ENCODE measurements around the gene DYNC1LI1.

Gene DYNC1LI1

DNA sequence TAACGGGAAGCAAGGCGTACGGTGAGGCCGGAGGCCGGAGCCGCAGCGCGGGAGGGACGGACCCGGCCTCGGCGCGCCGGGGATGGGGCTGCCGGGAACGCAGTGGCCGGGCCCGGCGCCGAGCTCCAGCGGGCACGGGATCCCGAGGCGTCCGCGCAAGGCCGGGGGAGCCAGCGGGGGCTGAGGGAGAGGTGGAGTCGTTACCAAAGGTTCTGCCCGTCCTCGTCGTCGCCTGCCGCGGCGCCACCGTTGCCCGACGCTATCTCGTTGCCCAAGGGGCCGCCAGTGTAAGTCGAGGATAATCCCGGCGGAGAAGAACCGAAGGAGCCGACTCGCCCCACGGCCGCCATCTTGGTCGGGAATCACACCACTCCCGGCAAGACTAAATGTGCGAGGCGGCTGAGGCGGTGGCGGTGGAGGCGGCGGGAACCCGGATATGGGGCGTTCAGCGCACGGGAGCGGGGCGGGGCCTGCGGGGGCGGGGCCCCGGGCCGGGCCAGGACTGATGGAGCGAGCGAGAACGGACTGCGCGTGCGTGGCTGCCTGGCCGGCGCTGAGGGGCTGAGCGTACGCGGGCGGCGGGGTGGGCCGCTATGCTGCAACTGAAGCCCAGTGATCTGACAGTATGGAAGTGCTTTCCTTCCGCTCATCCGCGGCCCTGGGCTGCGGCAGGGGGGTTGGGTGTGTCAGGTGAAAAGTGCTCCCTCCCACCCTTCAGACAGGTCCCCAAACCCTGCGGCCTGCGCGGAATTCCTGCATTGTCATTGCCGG is at the start of gene DYNC1LI1:
TSS of gene DYNC1LI1 (minus strand) at position 438 of the 771 bp plus-strand sequence. CDS start at position 350, 88 bp downstream.
- DNase-seq: peak; percentile 77 to 91

DNA sequence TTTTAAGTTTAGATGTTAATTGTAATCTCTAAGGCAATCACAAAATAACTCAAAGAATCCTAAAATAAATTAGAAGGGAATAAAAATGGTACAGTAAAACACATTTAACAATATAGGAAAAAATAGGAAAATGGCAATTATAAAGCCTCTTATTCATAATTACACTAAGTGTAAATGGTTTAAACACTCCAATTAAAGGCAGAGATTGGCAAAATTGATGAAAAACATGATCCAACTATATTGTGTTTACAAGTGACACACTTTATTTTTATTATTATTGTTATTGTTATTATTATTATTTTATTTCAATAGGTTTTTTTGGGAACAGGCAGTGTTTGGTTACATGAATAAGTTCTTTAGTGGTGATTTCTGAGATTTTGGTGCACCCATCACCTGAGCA is 48.7 kb upstream of the DYNC1LI1 start:
- no peak for DNase-seq

DNA sequence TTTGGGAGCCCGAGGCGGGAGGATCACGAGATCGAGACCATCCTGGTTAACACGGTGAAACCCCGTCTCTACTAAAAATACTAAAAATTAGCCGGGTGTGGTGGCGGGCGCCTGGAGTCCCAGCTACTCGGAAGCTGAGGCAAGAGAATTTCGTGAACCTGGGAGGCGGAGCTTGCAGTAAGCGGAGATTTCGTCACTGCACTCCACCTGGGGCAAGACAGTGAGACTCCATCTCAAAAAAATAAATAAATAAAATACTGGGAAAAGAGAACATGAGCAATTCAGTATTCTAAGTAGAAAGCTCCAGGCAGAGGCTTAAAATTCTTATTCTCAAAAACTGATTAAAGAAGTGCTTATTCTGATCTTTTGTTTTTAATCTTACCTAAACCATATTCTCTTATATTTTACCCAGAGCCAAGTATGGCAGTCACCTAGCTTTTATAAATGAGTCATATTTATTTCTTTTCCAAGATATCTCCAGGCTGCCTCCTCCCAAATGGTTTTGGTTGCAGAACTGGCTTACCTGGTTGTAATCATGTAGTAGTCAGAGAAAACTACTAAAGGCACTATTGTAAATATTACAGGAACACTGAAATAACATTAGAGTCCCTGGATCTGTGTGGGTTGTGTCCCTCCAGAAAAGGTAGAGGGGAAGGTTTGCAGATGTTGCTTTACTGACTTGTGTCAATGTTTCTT is 45.8 kb upstream of the DYNC1LI1 start:
- no peak for DNase-seq

DNA sequence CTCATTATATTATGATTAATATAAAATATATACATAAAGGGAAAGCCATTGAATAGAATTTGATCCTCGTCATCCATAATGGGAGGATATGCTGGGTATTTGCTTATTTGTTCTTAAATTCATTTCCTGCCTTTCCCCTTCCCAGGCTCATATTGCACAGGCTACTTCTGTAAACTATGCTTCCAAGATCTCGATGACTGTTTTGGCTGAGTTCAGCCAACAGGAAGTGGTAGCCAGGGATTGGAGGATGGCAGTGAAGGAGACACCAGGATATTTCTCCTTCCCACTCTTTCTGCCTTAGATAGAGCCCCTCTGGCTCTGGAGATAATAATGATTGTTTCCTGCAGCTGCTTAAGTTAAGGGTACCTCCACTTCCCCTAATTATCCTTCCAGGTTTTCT is 44.3 kb upstream of the DYNC1LI1 start:
- no peak for DNase-seq

DNA sequence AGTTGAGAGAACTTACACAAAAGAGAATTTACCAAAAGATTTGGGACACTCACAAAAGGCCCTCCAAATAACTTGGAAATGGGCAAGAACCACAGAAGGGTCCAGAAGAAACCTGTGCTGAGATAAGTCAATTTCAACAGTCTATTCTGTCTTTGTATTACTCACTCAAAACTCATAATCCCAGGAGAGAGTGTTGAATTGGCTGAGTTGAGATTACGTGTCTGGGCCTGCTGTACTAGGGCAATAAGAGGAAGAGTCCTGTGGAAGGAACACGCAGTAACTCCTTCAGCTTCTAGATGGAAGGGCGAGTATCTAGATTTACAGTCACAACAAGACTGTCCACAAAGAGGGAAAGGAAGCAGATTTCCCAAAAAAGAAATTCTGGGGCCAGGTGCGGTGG is 42.5 kb upstream of the DYNC1LI1 start:
- DNase-seq: no peak

DNA sequence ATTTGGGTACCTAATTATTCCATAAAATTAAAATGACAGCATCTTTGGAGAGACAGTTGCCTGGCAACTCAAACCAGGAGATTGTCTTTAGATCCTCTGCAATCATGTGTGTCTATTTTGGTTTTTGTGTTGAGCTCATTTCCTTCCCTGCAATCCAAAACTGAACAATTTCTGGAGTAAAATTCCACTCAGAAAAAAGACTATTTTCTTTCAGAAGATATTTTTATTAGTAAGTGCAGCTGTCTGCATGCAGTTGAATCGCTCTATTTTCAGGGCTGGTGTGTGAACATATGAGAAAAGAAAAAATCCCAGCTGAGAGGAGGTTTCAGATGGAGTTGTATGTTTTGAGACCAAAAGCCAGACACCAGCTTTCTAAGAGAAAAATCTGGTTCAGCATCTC is 41.9 kb upstream of the DYNC1LI1 start:
- DNase-seq: no peak

DNA sequence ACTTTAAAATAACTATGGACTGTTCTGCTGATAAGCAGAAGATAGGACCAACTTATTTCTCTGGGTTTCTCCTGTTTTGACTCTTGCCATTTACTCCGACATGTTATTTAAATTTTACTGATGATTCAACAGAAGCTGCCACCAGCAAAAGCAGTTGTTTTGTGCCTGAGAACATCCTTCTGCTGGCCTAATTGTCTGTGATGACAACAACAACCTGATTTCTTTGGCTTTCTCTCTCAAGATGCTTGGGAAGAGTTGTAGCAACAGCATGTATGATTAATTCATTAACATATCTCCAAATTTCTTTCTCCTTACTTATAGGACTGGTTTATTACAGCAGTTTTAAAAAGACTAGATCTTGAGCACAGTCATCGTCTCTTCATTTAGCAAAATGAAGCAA is 36.9 kb upstream of the DYNC1LI1 start:
- no peak for DNase-seq

DNA sequence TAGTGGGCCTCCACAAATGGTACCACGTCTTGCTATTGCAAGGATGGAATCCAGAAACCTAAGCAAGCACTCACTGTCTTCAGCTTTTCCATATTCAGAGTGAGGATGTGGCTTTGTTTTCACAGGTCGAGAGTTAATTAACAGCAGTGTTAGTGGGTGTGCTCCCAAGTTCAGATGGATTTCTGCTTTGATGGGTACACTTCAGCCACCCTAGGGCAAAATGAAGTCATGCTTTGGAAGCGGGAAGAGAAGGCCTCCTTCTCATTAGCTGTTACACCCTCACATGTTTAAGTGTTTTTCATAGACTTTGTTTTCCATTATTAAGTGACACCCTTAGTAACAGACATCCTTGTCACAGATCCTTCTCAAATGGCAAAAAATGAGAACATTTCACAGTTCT is 36.3 kb upstream of the DYNC1LI1 start:
- DNase-seq: no peak

DNA sequence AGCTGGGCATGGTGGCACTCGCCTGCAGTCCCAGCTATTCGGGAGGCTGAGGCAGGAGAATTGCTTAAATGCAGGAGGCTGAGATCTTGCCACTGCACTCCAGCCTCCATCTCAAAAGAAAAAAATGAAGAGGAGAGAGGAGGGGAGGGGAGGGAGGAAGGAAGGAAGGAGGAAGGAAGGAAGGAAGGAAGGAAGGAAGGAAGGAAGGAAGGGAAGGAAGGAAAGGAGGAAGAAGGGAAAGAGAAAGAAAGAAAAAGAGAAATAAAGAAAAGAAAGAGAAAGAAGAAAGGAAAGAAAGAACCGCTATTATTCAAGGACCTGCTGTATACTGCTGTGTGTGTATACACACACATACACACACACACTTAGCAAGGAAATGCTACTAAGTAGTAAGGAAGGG is 35.6 kb upstream of the DYNC1LI1 start:
- DNase-seq: no peak

DNA sequence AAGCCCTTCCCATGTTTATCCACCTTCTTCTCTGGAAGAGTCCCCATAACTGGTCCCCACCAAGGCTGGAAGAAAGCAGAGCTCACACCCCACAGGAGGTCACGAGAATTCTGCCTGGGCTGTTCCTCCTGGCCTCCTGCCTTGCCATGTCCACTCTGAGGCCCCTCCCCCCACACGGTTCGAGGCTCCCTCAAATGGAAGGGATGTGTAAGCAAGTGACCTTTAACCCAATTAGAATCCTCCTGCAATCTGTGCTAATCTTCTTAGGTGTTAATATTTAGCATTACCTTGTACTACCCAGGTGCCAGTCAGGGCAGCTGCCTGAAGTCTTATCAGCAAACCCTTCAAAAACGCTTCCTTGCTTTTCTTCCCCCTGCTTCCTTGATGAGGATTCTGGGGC is 32.4 kb upstream of the DYNC1LI1 start:
- no peak for DNase-seq

DNA sequence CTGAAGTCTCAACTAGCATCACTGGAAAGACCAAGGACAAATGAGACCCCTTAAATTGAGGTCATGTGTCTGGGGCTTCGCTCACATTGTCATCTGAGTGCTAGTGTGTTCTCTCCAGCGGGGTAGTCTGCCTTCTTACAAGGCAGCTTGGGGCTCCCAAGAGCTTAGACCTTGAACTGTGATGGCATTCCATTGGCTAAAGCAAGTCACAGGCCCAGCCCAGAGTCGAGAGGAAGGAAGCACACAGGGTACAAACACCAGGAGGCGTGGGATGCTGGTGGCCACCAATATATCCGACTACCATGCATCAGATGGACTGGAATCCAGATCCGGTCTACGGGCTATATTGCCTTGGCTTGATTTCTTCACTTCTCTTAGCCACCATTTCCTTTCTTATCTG is 31.5 kb upstream of the DYNC1LI1 start:
- no peak for DNase-seq

DNA sequence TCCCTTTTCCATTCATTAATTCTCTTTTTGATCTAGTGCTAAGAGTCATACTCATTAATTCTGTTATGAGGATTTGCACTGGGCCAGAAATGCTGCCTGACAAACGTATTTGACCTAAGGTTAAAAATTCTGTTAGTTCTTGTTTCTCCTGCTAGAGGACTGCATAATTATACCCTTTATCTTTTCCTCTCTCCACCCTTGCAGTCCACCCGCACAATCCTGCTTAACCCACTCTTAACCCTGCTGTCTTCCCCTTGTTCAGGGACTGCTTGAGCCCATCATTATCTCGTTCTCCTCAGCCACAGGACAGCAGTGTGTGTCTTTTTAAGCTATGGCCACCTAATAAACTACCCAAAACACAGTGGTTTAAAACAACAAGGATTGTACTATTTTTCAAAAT is 31.1 kb upstream of the DYNC1LI1 start:
- DNase-seq: no peak

DNA sequence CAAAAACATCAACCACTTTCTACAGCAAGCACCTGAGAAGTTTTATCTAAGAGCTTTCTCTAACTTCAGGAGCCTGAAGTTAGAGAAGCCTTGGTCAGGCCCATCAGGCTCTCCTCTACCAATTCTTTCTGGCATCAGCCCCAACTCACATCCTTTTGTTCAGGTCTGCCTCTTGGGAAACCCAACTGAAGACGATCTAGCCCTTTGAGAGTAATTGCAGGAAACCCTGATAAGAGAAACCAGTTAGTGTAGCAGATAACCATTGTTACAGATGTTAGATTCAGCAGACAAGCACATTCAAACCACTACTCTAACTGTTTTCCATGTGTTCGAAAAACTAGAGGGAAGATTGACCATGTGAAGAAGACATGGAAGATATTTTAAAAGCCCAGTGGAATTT is 27.0 kb upstream of the DYNC1LI1 start:
- no peak for DNase-seq

DNA sequence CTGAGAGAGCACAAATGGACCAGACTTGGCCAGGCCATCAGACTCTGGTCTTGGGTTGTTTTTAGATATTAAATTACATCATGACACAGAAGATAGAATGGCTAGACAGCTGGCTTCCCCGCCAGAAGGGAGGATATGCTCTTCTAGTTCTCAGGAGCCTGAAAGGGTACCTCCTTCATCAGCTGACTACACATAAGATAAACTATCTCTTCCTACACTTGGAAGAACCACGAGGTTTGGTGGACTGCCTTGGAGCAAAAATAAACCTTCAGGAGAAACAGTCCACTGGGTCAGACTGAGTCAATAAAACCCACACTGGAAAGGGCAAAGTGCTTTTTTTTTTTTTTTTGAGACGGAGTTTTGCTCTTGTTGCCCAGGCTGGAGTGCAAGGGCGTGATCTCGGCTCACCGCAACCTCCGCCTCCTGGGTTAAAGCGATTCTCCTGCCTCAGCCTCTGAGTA is 26.3 kb upstream of the DYNC1LI1 start:
- peak; percentile 3 to 61 for DNase-seq

DNA sequence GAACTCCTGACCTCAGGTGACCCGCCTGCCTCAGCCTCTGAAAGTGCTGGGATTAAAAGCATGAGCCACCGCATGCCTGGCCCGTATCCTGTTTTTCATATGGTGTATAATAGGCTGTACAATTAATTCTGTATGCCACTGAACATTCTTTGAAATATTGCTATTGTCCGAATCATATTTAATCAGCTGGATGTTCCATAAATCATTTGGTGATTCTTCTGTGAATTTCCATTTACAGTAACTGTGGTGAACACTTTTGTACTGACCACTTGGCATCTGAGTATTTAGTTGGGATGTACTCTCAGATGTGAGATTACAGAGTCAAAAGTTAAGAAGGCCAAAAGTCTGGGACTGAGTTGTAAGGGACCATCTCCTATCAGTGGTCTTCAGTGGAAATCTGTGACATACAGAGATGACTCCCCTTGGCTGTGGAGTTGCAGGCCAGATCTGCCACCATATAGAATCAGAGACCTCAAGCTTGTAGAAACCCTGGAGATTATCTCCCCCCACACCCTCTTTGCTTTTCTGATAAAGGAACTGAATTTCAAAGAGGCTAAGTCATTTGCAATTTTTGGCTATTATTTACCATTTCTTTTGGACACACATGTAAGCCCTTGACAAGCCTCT is 25.7 kb upstream of the DYNC1LI1 start:
- DNase-seq: no peak

DNA sequence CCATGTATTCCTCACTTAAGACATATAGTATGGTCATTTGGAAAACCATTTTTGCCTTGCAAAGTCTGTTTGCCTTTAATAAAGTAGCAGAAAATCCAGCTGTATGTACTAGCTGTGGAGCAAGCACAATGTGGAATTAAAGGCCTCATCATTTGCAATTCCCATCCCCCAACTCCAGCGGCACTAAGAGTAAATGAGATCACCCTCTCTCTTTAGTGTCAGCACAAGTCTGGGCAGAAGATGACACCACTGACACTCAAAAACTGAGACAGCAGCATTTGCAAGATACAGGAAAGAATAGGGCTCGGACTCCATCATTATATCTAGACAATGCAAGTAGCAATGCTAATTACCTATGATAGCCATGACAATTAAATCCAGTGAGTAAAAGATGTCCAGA is 24.7 kb upstream of the DYNC1LI1 start:
- no peak for DNase-seq

DNA sequence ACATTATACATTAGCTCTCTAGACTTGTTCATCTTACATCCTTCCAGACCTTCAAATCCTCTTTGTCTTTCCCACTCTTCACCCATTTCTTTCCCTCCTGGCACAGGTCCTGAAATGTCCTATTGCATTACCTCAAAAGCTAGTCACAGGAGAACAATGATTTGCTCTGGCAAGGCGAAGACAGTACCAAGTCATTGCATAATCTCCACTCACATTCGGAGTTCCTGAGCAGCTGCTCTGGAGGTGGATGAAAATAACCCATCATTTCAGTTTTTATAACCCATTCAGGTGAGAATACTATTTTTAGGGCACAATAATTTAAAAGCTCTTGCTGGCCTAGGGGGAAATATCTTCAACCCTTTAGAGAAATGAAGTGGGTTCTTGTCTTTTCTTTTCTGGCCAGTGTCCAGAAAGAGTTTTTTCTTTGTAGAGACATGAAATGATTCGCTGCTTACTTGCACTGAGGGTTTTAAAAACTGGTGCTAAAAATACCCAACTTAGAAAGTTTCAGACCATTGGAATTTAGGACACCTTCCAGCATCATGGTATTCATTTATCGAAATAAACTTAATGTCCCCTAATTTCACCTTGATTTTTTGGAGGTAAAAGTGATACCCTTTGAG is 23.4 kb upstream of the DYNC1LI1 start:
- DNase-seq: no peak

DNA sequence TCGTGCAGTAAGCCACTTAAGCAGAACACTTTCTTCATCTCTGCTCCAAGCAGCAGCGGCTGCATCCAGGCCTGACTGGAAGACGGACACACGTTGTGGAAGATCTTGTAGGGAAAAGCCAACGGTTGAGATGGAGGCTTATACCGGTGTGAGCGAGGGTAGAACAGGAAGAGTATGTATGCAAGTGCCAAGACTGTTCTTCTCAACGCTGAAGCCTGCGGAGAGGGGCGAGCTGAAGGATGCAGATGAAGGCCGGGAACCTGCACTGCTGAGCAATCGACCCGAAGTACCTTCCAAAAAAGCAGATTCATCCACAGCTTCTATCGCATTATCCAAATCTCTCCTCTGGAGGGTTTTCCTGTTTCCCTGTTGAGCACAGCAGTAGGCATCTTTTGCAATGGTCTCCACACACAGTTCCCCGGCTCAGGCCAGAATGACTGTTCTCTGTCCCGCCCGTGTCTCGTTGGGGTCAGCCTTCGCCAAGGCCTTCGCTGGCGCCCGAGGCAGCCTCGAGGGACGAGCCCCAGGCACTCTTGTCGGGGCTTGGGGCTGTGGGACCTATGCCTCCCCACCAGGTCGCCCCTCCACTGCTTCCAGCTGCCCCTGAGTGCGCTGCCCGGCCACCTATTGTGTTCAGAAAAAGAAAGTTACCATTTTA is 22.2 kb upstream of the DYNC1LI1 start:
- DNase-seq: no peak

DNA sequence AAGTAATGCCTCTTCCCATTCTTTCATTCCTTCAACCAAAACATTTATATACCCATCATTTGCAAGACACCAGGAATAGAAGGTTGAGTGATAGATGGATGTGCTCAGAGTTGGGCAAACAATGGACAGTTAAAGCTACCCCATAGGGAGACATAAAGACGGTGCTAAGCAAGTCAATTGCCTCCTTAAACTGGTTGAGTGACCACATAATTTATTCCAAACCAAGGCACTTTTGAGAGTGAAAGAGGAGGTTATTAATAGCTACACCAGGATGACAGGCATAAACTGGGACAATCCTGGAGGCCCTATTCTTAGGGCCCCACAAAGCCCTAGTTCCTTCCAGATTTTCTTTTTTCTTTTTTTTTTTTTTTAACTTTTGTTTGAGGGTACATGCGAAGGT is 21.4 kb upstream of the DYNC1LI1 start:
- DNase-seq: no peak

DNA sequence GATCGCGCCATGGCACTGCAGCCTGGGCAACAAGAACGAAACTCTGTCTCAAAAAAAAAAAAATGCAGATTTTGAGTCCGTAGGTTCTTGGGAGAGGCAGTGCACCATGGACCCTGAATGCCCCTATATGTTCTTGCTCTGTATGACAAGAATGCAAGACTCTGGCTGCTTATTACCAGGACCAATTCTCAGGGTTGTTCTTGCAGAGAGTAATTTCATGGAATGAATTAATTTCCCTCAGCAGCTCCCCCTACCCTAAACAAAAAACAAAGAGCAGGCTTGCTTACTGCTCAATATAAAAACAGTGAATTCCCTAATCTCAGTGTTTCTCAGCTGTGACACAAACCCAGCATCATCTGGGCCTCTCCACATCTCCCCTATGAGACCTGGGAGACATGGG is 20.5 kb upstream of the DYNC1LI1 start:
- no peak for DNase-seq

DNA sequence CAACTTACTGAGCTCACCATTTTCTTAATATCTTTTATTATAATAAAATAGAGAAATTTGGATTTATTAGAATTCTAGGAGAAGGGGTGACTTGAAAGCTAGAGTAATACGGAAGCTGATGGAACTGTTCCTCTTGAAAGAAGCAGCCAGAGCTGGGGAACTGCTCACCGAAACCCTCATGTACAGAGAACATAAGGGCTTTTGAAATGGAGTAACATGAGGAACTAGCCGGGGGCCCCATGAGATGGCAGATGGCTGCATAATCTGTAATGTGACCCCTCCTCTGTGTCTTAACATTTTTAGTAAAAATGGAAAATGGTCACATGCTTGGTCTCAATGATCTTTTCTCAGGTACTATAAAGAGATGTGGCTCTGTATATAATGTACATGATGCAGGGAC is 15.7 kb upstream of the DYNC1LI1 start:
- peak; percentile 86 to 93 for DNase-seq

DNA sequence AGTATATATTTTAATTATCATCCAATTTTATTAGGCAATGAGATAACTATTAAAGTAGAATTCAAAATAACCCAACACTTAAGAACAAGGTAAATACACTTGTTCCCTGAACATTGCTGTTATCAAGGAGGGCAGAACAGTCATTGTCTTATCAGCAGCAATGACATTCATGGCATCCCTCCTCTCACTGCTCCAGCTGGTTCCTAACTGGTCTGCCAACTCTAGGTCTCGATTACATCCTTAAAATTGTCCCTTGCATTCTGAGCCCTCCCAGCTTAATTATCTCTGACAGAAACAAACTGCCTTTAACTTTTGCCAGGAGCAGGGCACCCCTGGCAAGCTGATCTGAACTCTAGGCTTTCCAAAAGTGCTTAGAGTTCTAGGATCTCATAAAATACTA is 14.0 kb upstream of the DYNC1LI1 start:
- peak; percentile 17 to 56 for DNase-seq

DNA sequence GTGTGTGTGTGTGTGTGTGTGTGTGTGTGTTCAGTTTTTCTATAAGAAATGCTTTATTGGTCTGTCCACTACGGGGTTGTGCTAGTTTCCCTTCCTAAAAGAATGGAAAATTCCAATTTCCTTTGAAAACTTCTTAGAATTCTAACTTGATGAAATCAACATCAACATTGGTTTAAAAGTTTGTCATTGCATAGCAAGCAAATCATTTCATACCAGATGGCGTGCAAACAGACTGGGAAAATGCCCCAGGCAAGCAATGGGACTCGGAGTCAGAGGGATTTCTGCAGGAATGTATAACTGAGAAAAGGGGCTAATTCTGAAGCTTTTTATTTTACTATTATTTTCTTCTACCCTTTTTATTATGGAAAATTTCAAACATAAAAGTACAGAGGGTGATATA is 13.1 kb upstream of the DYNC1LI1 start:
- no peak for DNase-seq

Data from NCI-H524 (cell line).